Lower leg skin (tissue), 4 donors: ENCODE data around the gene PBOV1. TPM values are rescaled to one million over a fixed set of nuclear protein-coding genes. Genes with fewer than 3 reads are reported as not detected.

Experiments
- DNase-seq, 2 donors: peaks; one replicate each; pipeline ENCODE4 v3.0.0-alpha.2; 2019; ENCODE audit warnings: low spot score in 2 of 2
- H3K4me3 ChIP-seq: fragments of 200-600 bp; sonication (generic); 2 replicates; pipeline ENCODE4 v1.5.1; 2017; ENCODE audit warnings: mild to moderate bottlenecking, low read depth; ENCODE audit not compliant: poor library complexity, severe bottlenecking
- CTCF ChIP-seq, 3 donors: fragments of 450-650 bp; IDR thresholded peaks; one replicate each; pipeline ENCODE4 v1.5.1; 2016; ENCODE audit warnings: antibody characterized with exemption in 3 of 3, mild to moderate bottlenecking in 3 of 3, moderate library complexity in 2 of 3
- POLR2A ChIP-seq, 2 donors: fragments of 450-650 bp; IDR thresholded peaks; one replicate each; pipeline ENCODE4 v1.6.1; 2016 to 2017; ENCODE audit warnings: antibody characterized with exemption in 2 of 2, mild to moderate bottlenecking in 1 of 2, moderate library complexity in 1 of 2
- WGBS, 2 donors: methylation state at CpG; one replicate each; pipeline ENCODE4 v1.1.5; 2018; 5-methylcytosine and 5-hydroxymethylcytosine counted together
- intact Hi-C: fragments of 100-400 bp; cut with DNase I; formaldehyde crosslinking; loops from one replicate; pipeline ENCODE4 v1.15.0; 2023; ENCODE audit warnings: low total_unique reads
- total RNA-seq, 4 donors: library from RNA; depleted of rRNA; stranded (reverse); fragments of >200 nt; gene quantifications; one replicate each; pipeline ENCODE4 v1.1.0, GENCODE V29; 2016

The PBOV1 gene
- not detected for total RNA-seq

GRCh38 chr6:138218449-138218848 is at the start of gene PBOV1:
Gene PBOV1 (minus strand): TSS chr6:138218491. CDS start chr6:138218395, 96 bp downstream.
- no peak within 1 kb of the TSS for H3K4me3 ChIP-seq
- DNase-seq, result no peak
- TF ChIP-seq POLR2A (IDR thresholded peaks at IDR 0.05) (no peak), CTCF (IDR thresholded peaks at IDR 0.05) (no peak)
- intact Hi-C loops, result no loop called here
- 81 to 85% methylated on average over 2 of the region's 2 CpGs for WGBS, 2 donors

- WGBS, 2 donors, result 85 to 92% methylated on average over 3 of the region's 3 CpGs
- no peak for DNase-seq
- no peak for TF ChIP-seq CTCF (IDR thresholded peaks at IDR 0.05)
- TF ChIP-seq POLR2A (IDR thresholded peaks at IDR 0.05), result no peak
- no peak overlapping the region for H3K4me3 ChIP-seq
- intact Hi-C loops, result no loop called here
These were observed 47.8 kb upstream of the PBOV1 start for GRCh38 chr6:138266095-138266494.

GRCh38 chr6:138264372-138264880 is 46.1 kb upstream of the PBOV1 start:
- H3K4me3 ChIP-seq, result no peak overlapping the region
- intact Hi-C loops, result no loop called here
- TF ChIP-seq POLR2A (IDR thresholded peaks at IDR 0.05) (no peak), CTCF (IDR thresholded peaks at IDR 0.05) (no peak)
- no peak for DNase-seq

- WGBS, 2 donors, result 91 to 93% methylated on average over 4 of the region's 4 CpGs
- intact Hi-C loops, result no loop called here
- TF ChIP-seq POLR2A (IDR thresholded peaks at IDR 0.05) (no peak), CTCF (IDR thresholded peaks at IDR 0.05) (no peak)
- H3K4me3 ChIP-seq, result no peak overlapping the region
- no peak for DNase-seq
These were observed 45.7 kb upstream of the PBOV1 start for GRCh38 chr6:138263963-138264362.

GRCh38 chr6:138261116-138261780 is 43.0 kb upstream of the PBOV1 start:
- intact Hi-C loops, result no loop called here
- 54 to 58% methylated on average over 2 of the region's 2 CpGs for WGBS, 2 donors
- DNase-seq, result no peak

More at GRCh38 chr6:138261116-138261780, 43.0 kb upstream of the PBOV1 start:
- TF ChIP-seq CTCF (IDR thresholded peaks at IDR 0.05) (no peak), POLR2A (IDR thresholded peaks at IDR 0.05) (no peak)
- H3K4me3 ChIP-seq, result no peak overlapping the region
